Stimulated activated CD4-positive, alpha-beta T cell treated with anti-CD3 and anti-CD28 coated beads, Interleukin-4, amount 100 ng/mL, for 4 hours (primary cell): ENCODE measurements around the gene FGF2.
"Not testable (repeated sequence)": the region's sequence is repeated elsewhere in the genome, so short reads cannot be mapped to it uniquely, and the experiment has no call there.

Source experiments
- DNase-seq, 2 experiments: peaks; one replicate each; pipeline ENCODE4 v3.0.0-alpha.2; 2020

FGF2 gene

GRCh38 chr4:122898370-122899150 lies 71.9 kb downstream of the FGF2 start:
- DNase-seq = no peak

GRCh38 chr4:122899682-122900081 lies 73.1 kb downstream of the FGF2 start:
- no peak for DNase-seq

- DNase-seq = no peak
Observed at GRCh38 chr4:122900314-122900713, 73.7 kb downstream of the FGF2 start.

DNA sequence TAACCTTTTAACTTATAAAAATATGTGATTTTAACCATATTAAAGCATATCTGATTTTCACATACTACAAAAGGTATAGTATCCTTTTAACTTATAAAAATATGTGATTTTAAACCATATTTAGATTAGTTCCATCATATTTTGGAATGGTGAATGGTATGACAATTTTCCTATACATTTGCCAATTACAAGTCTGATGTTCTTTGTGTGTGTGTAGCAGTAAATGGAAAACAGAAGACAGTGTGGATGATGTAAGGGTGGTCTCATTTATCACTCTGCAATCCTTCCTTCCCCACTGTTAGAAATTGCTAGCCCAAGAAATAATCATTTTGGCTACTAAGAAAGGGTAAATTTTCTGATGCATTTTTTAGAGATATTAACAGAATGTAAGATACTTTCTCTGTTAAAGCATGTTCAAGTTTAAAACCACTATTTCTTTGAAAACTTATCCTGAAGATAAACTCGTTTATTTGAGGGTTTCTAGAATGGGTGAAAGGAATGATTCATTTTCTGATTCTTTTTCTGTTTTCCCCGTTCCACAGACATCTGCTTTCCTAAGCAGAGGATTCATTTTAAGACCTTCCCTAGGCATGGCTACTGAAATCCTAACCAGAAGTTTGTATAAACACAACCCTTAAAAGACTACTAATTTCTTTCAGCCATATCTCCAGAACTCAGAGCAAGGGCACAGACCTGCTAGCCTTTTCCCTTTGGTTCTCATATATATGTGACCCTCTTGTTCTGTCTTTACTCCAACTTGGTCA lies 74.8 kb downstream of the FGF2 start:
- DNase-seq = no peak

DNA sequence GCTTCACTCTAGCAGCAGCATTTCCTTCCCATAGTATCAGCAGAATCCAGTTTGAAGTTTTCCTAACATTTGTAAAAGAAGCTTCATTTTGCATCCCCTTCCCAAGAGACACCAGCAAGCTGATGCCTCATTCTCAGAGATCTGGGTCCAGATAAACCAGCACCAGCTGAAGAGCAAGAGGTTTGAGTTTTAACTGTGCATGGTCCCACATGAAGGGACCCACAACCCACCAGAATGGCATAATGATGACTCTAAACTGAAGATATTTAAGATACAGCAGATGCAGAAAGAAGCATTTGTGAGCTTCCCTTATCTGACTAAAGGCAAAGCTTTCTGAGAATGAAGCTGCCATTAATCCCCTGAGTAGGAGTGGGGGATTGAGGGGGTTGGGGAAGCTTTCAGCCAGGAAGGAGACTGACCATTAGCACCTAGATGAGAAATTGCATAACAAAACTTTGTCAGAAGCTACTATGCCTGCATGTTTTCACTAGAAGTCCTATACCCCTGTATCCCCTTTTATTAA lies 77.2 kb downstream of the FGF2 start:
- no peak for DNase-seq

DNA sequence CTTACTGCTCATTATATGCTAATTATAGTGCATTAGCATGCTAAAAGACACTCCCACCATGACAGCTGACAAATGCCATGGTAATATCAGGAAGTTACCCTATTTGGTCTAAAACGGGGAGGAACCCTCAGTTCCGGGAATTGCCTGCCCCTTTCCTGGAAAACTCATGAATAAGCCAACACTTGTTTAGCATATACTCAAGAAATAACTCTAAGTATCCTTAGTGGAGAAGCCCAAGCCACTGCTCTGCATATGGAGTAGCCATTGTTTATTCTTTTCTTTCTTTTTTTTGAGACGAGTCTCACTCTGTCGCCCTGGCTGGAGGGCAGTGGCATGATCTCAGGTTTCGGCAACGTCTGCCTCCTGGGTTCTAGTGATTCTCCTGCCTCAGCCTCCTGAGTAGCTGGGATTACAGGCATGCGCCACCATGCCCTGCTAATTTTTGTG lies 80.3 kb downstream of the FGF2 start:
- no peak for DNase-seq

DNA sequence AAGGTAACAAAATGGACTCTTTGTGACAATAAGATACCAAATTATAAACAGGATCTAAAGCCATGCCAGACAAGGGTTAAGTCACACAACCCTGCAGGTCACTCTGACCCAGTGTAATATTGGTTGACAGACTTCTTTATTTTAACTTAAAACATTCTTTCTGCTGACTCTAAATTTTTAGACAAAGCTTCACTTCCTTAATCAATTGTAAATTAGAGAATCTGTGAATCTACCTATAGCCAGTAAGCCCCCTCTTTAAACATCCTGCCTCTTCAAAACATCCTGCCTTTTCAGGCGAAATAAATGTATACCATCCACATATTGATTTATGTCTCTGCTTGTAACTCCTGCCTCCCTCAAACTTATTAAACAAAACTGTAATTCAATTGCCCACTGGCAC lies 81.6 kb downstream of the FGF2 start:
- DNase-seq = no peak

GRCh38 chr4:122909683-122910082 lies 83.1 kb downstream of the FGF2 start:
- no peak for DNase-seq

GRCh38 chr4:122911588-122911987 lies 85.0 kb downstream of the FGF2 start:
- no peak for DNase-seq

GRCh38 chr4:122912810-122913575 lies 86.4 kb downstream of the FGF2 start:
- DNase-seq = no peak

- DNase-seq = no peak
Observed at GRCh38 chr4:122914292-122914904, 87.8 kb downstream of the FGF2 start.

DNA sequence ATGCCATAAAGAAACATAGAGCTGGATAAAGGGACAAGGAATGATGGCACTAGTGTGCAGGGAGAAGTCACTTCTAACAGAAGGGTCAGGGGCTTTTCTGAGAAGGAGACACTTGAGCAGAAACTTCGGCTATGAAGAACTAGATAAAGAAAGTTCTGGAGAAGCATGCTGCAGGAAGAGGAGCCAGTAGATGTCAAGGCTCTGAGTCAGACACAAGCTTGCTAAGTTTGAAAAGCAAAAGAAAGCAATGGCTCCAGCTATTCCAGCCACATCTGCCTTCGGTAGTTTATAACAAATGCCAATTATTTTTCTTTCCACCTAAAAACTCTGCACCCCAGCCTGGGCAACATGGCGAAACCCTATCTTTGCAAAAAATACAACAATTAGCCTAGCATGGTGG lies 88.3 kb downstream of the FGF2 start:
- DNase-seq = no peak

GRCh38 chr4:122917731-122918130 lies 91.1 kb downstream of the FGF2 start:
- DNase-seq = no peak

DNA sequence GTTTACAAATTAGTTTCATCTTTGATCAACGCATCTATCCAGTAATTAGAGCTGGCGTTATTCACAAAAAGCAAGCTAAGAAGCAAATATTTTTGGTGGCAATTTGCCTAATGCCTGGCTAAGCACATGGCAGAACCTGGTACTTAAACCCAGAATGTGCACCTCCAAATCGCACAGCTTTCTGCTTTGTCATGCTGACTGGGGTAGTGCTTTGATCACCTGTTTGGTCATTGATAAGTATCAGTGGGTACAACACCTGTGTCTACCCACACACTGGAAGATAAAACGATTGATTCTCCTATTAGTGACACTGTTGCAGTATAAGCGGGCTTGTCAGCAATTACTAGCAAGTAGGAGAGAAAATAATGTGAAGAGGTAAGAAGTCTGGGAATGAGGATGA lies 93.8 kb downstream of the FGF2 start:
- DNase-seq = no peak

GRCh38 chr4:122921300-122921699 lies 94.7 kb downstream of the FGF2 start:
- DNase-seq = no peak

DNA sequence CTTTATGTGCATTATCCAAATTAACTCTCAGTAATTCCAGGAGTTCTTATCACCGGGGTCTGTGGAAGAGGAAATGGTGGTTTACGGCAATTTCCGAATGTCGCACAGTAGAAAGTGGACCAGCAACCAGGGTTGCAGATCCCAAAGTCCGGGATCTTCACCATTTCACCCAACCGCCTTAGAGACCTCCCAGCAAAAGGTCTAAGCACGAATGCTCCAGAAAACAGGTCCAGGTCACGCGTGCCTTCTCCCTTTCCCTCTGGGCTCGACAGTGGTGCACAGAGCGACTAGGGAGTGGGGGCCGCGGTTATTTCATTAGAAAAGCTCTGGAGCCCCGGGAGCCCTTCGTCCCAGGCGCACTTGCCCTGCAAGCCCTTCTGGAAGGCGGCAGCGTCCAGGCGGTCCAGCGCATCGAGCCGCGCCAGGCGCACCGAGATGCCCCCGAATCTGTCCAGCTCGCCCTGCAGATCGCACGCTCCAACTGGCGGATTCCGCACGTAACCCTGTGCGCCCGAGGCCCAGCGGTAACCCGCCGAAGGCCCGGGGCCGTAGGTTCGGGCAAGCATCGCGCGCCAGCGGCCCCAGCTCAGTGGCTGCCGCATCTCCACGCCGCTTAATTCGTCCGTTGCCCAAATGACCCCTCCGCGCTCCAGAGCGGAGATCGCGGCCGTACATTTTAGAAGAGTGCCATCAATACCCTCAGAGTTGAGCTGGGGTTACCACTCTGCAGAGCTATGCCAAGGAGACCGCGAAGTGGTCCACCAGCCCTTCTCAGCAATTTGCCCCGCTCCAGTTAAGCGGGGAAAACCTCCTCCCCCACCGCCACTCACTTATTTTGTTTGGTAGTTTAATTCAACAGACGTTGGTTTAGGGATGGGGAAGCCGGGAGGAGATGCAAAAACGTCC lies 95.6 kb downstream of the FGF2 start, which contains the start of gene NUDT6:
Gene NUDT6, minus strand, starts transcription at position 627 of the 906 bp plus-strand sequence. Its CDS starts 25 bp downstream, at position 602.
- DNase-seq = peak; percentile 4 to 22

GRCh38 chr4:122922877-122923511 lies 96.4 kb downstream of the FGF2 start:
- DNase-seq = peak; percentile 77 to 86

DNA sequence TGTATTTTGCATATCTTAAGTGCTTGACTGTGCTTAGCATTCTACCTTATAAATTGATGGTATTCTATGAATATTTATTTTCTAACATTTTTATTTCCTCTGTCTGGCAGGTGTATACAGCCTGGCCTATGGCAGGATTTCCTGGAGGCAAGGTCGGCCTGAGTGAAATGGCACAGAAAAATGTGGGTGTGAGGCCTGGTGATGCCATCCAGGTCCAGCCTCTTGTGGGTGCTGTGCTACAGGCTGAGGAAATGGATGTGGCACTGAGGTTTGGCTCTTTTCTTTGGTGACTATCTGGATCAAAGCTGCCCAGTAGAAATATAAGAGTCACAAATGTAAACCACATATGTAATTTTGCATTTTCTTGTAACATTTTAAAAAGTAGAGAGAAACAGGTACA lies 102.3 kb downstream of the FGF2 start:
- DNase-seq = no peak

- no peak for DNase-seq
Observed at GRCh38 chr4:122930862-122931261, 104.2 kb downstream of the FGF2 start.

GRCh38 chr4:122932763-122933162 lies 106.1 kb downstream of the FGF2 start:
- DNase-seq = no peak

- not testable (repeated sequence) for DNase-seq
Observed at GRCh38 chr4:122945136-122945535, 118.5 kb downstream of the FGF2 start.
